Limb (tissue), 2 donors: ENCODE results near the gene NIPSNAP3A.

Experiments
- DNase-seq, 2 donors: peaks; one replicate each; pipeline ENCODE4 v3.0.0-alpha.2; 2016; ENCODE audit errors: extremely low spot score in 2 of 2

The NIPSNAP3A gene

DNA sequence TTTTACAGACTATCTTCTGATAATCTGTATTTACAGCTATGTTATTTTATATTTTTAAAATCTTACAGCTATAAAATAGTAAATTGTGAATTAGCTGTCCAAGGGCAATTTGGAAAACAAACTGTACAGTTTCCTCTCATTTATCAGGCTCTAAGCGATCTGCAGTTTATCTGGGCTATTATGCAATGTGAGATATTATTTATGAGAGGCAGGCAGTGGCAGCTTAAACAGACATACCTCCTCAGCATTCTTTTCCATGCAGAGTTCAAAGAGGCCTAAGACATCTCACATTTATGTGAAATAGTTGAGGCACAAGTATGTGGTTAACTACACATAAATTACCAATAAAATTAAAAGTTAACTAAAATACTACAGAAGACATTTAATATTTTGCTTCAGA, 26.6 kb downstream of the NIPSNAP3A start:
- DNase-seq, result no peak

DNA sequence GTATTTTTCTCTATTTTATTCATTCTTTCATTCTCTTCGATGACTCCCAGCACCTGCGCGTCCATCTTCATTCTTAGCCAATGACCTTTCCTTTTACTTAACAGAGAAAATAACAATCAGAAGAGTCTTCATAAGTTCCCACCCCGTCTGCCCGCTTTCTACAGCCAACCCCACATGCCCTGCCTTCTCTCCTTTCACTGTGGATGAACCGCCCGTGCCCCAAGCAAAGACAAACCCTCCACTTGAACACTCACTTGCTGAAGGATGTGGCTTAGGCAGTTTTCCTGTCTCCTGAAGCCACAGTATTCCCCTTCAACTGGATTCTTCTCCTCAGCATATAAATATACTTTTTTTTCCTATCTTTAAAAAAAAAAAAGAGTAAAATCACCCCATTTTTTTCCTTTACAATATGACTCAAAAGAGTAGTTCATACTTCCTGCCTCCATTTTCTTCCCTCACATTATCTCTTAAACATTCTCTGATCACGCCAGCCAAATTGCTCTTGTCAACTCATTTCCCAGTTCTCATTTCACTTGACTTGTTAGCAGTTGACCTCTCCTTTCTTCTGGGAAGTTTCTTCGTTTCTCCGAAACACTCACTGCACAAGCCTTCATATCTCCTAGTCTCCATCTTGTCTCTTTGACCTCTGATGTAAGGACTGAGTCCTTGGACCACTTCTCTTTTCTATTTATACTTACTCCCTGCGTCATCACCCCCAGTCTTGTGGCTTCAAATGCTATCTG, 27.5 kb downstream of the NIPSNAP3A start:
- no peak for DNase-seq

DNA sequence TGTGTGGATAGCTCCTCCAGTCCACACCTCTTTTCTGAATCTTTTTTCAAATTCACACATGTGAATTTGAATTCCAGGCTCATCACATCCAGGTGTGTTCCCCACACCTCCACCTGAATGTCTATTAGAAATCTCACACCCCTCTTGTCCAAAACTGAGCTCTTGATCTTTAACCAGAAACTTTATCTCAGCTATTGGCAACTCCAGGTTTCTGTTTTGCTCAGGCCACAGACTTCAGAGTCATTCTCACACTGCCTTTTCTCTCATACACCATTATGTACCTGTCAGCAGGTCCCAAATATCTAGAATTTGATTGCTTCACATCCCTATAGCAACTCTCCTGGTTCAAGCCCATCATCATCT, 28.1 kb downstream of the NIPSNAP3A start:
- DNase-seq, result no peak

DNA sequence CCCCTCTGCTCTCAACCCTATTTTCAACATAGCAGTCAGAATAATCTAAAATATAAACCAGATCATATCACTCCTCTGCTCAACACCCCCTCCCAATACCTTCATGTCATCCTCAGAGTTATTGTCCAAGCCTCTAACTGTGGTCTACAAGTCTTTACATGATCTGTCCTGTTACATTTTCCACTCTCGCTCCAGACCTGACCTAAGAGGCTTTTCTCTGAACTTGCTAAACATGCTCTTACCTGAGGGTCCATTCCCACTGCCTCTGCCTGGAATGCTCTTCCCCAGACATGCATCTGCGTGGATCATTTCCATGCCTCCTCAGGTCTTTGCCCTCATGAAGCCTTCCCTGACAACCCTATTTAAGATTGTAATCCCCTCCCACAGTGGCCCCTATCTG, 28.5 kb downstream of the NIPSNAP3A start:
- no peak for DNase-seq

DNA sequence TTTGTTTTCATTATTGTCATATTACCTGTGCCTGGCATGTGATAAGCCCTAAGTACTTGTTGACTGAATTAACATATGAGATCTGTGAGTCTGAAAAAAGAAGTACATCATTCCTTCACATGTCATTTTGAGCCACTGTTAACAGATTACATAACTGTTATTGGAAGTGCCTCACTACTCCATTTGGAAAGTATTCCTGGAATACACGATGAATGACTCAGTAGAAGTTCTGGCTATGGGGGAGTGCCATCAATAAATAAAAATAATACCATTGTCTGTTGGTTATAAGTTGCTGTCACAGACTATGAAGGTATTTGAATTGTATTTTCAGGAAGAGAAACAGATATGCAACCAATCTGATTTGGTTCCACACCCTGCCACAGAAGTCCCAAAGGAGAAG, 29.3 kb downstream of the NIPSNAP3A start:
- no peak for DNase-seq

DNA sequence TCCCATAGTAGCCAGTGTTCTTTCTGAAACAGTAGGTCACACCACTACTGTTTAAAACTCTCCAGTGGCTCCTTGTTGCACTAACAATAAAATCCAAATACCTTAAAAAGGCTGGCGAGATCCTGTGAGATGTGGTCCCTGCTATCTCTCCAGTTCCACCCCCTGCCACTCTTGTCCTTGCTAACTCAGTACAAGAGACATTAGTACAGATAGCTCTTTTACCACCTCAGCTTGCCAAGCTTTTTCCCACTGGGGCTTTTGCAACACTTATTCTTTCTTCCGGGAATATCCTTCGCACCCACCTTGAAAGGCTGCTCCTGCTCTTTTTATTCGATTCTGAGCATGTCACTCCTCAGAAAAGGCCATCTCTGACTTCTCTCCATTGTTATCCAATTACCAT, 31.3 kb downstream of the NIPSNAP3A start:
- no peak for DNase-seq

DNA sequence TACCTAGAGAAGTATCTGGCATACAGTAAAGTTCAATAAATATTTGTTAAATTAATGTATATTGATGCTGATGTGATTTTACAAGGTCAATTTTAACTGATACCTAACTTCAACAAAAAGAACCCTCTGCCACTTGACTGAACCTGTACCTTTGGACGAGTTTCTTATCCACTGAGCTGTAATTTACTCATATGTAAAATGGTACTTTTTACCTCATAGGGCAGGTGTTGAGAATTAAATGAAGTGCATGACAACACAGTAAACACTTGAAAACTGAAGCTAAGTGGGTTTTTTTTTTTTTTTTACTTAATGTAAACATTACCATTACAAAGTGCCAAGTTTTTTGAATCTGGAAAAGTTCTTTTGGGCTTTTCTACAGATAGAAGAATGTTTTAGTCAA, 31.9 kb downstream of the NIPSNAP3A start:
- DNase-seq, result no peak

DNA sequence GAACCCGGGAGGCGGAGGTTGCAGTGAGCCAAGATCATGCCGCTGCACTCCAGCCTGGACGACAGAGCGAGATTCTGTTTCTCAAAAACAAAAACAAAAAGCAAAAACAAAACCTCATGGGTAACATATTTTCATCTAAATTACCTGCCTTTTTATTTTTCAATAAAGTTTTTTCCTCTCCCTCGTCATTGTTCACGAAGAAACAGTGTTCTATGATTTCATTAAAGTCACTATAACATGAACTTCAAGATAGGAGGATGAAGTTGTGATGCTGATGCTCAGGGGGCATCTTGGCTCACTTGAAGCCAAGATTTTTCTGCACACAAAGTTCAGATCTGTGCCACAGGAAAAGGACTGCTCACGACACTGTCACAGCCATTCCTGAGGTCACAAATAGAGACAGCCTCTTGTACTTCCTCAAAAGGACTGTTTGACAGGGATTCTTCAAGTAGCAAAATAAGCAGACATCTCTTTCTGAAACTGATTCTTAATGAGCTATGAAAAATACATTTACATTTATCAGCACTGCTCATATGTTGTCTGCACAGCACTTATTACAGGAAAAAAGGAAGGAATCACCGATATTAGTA, 32.6 kb downstream of the NIPSNAP3A start:
- DNase-seq, result no peak

DNA sequence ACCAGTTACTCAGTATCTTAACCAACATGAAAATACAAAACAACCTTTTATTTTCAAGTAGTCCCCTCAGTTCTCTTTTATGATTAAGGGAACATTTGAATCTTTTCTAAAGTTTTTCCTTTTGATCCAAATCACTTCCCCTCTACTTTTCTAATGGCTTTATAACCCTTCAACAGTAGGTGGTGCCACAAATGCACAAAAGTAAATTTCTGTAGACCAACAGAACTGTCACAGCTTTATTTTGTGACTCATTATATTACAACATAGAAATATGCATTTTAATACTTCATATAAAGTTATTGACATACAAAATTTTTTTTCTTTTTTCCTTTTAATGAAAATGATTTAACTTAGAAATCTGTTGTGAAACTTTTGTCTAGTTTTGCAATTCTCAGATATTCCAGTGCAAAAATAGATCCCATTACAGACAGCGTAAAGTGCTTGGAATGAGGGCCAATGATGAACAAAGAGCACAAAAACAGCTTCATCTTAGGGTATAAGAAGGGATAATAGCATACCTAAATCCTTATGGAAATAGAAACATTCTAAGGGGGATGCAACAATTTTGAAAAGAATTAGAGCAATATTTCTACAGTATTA, 33.4 kb downstream of the NIPSNAP3A start:
- DNase-seq, result no peak

DNA sequence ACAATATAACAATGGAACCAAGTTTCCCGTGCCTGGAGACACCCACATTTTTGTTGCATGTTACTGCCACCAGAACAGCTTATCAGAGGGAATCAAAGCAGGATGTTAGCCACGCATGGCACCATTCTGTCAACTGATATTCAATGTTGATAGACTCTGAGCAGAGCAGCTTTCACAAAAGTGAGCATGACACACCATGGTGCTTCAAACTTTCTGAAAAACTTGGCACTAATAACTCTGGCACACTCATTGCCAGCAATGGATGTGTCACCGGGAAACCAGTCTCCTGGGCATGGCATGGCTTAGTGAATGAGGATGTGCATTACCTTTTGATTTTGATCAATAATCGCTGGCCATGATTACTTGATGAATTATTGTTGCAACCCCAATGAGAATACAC, 36.1 kb downstream of the NIPSNAP3A start:
- DNase-seq, result no peak

DNA sequence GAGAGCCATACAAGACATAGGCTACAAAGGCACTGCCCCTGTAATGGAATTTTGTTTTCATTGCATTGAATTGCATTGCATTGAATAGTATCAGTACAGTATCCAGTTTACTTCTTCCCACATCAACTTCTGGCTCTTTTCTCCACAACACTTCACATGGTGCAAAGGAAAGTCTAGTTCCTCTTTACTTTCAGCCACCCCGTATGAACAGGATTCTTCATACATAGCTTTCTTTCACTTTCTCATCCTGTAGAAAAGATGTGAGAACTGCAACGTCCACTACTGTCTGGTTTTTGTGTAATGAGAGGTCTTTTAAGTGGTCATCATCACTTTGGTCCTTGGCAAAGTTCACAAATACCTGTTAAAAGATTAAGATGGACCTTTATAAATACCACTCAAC, 36.6 kb downstream of the NIPSNAP3A start:
- no peak for DNase-seq

DNA sequence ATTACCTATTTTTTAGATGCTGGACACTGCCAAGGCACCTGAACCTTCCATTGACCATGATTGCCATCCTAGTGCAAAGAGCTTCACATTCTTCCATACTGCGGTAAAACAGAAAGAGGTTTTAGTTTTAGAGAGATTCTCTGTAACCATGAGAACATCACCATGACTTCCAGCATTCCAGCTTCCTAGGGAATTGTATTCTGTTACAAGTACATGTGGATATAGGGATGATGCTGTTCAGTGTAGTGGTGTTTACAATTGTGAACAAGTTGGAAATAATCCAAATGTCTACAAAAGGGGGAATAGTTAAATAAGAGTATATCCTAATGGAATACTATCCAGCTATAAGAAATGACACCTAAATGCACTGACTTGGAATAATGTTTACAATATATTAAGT, 38.8 kb downstream of the NIPSNAP3A start:
- DNase-seq, result no peak

DNA sequence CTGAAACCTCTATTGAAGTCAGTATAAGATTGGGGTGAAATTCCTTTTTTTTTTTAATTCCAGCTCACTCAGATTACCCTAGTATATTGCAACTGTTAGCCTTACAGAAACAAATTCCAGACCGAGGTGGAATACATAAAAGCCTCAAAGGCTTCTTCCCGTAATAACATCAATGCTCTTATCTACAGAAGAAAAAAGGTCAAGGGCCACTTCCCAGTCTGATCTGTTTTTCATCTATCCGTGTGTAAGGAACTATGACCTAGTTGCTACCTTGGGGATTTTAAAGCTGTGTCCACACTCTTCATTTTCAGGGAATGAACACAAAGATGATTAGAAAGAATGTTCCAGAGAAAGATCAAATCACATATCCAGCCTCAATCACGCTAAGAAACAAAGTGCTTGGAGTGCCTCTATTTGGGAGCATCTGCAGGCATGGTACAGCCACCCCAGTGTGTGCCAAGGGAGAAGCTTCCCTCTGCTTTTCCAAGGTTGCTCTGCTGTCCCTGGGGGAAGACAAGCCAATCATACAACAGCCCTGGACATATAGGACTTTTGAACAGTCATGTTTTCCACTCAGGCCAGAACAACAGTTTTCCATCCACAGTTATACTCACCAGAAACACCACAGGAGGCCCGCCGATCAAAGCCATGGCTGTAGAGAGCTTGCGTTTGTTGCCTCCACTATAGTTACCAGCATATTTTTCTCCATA, 40.0 kb downstream of the NIPSNAP3A start:
- no peak for DNase-seq

DNA sequence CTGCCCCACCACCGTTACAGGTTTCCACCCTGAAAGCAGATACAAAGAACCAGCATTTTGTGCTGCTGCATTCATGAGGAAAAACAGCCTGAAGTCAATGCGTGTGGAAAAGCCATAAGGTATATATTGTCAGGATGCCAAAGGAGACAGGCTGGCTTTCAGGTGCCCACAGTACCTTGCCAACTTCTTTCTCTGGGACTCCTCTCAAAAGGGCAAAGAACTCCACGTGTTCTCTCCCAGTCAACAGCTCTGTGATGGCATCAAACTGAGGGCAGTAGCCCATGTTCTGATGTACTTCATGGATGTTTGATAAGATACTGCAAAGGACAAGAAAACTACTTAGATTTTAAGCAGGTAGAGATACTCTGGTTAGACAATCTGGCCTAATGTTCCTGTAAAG, 40.8 kb downstream of the NIPSNAP3A start:
- no peak for DNase-seq

DNA sequence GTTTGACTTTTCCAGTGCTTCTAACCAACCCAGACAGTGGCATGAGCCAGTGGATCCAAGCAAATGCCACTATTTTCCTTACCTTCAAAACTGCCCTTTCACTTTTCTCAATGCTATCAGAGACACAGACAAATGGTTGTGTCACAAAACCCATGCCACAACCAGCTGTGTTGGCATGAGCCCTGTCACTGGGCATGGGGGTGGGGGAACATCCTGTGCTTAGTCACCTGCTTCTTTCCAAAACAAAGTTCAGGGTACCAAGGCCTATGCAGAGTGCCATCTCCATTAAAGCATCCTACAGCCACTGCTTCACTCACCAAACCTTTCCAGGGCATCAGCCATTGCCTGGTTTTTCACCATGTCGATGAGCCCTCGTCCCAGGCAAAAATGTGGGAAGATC, 46.6 kb downstream of the NIPSNAP3A start:
- no peak for DNase-seq

DNA sequence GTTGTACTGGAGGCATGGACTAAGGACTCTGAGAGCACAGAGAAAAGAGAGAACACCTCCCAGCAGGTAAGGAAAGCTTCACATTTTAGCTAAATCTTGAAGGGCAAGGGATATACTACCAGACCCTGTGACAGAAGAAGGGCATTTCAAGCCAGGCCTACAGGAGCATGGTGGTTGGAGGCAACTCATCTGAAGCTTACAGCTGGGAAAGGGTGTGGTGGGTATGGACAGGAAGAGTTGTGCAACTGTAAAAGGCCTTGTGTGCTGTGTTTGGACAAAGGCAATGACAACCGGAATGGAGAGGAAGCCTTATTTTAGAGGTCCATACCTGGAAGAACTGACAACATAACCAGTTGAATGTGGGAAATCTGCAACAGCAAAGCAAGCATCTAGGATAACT, 47.6 kb downstream of the NIPSNAP3A start:
- no peak for DNase-seq

DNA sequence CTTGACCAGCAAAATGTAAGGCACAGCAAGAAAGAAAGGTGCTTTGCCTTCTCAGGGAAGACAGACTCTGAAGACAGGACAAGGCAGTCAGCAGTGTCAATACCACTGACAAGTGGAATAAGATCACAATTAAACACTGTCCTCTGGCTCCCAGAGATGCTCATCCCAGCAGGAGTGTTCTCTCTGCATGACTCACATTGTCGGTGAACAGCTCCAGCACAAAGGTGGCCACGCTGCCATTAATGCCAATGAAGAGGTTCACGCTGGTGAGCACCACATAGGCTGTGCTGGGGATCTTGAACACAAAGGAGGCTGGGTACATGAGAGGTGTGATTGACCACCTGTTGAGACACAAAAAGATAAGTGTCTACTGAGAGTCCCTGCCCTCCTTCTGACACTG, 48.4 kb downstream of the NIPSNAP3A start:
- DNase-seq, result no peak

DNA sequence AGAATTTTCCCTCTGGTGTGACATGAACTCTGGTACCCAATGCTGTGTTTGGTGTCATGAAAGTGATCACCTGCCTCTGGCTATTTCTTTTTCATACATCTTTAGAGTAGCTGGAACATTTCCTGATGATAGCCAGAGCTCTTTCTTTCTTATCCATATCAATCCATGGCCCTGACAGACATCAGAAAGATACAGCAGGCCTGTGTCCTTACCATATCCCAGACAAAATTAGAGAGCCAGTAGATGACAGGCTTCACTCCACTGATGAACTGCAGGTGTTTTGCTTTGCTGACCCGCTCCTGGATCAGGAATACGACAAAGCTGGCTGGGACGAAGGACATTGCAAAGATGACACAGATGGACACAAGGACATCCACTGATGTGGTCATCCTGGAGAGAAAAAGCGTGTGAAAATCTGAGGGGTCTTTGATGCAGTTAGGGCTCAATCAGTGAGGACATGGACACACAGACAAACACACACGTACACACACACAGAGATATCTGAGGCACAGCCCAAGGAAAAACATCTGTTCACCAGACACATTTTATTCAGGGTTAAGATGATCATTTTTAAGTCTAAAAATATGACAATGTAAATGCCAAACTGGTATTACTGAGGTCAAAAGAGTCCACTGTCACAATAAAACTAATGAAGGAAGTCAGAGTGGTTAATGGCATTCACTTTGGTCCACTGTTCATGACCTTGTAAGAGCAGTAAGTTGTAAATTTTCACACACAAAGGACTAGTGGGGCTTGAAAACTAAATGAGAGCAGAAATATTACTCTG, 50.9 kb downstream of the NIPSNAP3A start:
- DNase-seq, result no peak

DNA sequence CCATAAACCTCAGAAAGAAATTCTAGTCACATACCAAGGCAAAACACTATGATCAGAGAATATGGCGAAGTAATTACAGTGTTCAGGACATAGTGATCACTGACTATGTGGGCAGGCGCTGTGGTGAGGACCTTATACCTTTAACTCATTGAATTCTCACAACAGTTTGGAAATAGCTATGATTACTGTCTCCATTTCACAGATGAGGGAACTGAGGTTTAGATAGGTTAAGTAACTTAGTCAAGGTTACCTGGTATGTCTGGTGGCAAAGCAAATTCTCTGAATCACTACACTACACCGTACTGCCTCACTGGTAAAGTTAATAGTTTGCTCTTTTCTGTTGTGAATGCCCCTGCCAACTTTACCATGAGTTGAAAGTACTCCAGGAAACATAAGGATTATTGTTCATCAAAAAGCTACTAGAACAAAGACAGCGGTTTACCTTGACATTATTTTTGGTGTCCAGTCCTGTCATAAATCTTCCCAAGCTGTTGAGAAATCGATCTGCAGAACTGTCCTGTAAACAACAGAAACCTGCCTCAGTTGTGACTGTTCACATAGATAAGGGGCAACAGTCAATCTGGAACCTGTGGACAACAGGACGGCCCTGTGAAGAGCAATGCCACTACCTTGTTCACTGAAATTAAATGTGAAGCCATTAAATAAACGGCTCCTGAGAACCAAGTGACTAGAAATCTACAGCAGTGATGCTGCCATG, 52.7 kb downstream of the NIPSNAP3A start:
- DNase-seq, result no peak

DNA sequence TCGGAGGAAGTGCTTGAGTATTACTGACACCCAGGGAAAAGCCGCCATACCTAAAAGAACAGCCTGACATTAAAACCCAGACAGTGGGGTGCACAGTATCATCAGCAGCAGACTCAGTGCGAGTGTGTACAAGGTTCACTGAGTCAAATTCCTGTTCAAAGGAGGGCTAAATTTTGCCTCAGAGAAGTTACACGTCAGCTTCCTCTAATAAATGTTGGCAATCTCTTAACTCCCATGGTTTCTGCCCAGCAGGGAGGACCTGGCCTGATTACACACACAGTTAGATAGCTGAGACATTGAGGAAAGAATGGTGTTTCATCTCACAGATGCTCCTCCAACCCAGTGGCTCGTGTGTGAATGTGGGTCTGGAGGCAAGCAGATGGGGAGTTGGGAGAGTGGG, 54.6 kb downstream of the NIPSNAP3A start:
- no peak for DNase-seq

DNA sequence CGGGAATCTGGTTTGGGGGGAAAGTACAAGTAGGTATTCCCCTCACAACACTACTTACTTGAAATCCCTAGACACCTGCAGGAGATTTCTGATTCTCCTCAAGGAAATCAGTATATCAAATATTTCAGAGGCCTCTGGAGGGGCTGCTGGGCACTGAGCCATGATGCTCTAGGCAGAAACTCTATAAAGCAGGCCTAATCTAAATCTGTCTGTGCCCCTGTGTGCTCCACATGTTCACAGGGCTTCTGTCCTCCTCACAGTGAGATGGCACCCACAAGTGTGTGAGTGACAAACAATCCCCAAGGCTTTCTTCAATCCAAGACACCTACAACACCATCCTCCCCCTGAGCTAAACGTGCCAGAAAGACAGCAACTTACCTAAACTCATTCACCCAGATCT, 55.4 kb downstream of the NIPSNAP3A start:
- DNase-seq, result no peak
